ENCODE results near the gene C11orf87.

- no peak for TF ChIP-seq CTCF (conservative IDR thresholded peaks at IDR 0.05)
- TF ChIP-seq EZH2 (IDR thresholded peaks at IDR 0.05; ENCODE audit: low read depth): no peak
Observed at GRCh38 chr11:109401545-109401944, 20.4 kb upstream of the C11orf87 start.

Data from PC-9 (cell line).